ENCODE results near the gene ARFGAP2.

Gene ARFGAP2

DNA sequence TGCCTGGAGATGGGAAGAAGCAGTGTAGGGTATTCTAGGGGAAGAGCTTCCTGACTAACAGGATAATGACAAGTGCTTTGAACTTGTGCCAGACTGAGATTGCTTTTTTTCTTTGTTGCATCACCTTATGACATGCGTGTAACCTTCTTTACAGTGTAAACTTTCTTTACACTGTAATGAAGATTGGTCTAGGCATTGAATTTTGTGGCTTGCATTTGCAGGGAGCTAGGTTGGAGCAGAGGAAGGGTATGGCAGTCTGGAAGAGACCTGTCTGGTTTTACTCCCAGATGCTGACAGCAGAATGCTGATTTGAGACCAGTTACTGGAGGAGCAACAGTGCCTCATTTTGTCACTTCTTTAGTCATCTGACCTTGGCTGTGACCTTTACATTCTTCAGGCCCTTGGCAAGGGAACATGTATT is 43.7 kb upstream of the ARFGAP2 start:
- TF ChIP-seq, protein P1, sequence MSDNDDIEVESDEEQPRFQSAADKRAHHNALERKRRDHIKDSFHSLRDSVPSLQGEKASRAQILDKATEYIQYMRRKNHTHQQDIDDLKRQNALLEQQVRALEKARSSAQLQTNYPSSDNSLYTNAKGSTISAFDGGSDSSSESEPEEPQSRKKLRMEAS (IDR thresholded peaks at IDR 0.05): no peak
- no peak for TF ChIP-seq EGR1 (IDR thresholded peaks at IDR 0.05)

DNA sequence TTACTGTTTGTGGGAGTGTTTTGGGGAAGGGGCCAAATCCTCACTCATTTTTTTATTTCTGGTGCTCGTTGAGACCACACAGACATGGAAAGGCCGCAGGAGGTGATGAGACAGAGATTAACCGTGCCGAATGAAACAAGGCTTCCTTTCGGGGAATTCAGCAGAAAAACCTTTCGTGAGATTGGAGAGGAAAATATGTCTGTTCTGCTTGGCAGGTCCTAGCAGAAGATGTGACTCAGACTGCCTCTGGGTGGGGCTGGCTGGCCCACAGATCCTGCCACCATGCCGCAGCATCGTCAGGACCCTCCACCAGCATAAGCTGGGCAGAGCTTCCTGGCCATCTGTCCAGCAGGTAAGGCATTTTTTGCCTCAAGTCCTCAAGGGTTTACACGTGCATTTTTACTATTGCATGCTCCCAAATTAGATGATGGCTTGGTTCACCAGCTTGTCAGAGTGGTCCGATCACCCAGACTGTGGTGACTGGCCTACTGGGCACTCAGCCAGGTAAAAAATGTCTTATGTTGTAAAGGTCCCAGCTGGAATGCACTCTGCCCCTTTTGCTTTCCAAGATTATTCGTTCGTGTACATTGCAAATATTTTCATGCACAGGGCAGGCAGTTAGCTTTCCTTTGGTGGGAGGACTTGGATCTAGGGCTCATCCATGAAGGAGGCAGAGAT is 39.6 kb upstream of the ARFGAP2 start:
- peak; percentile 87 for TF ChIP-seq NFIC (IDR thresholded peaks at IDR 0.05)
- no peak for TF ChIP-seq FOXM1 (IDR thresholded peaks at IDR 0.05; ENCODE audit: borderline replicate concordance, low read depth)
- TF ChIP-seq RAD21 (IDR thresholded peaks at IDR 0.05; ENCODE audit: low read depth): no peak
- TF ChIP-seq, protein P1 (IDR thresholded peaks at IDR 0.05): peak; percentile 45; the same call in 1 of the 2 replicates
- TF ChIP-seq TAF1 (IDR thresholded peaks at IDR 0.05; ENCODE audit: low read depth): no peak
- TF ChIP-seq TEAD4 (IDR thresholded peaks at IDR 0.05): peak; percentile 78
- TF ChIP-seq, protein P2, sequence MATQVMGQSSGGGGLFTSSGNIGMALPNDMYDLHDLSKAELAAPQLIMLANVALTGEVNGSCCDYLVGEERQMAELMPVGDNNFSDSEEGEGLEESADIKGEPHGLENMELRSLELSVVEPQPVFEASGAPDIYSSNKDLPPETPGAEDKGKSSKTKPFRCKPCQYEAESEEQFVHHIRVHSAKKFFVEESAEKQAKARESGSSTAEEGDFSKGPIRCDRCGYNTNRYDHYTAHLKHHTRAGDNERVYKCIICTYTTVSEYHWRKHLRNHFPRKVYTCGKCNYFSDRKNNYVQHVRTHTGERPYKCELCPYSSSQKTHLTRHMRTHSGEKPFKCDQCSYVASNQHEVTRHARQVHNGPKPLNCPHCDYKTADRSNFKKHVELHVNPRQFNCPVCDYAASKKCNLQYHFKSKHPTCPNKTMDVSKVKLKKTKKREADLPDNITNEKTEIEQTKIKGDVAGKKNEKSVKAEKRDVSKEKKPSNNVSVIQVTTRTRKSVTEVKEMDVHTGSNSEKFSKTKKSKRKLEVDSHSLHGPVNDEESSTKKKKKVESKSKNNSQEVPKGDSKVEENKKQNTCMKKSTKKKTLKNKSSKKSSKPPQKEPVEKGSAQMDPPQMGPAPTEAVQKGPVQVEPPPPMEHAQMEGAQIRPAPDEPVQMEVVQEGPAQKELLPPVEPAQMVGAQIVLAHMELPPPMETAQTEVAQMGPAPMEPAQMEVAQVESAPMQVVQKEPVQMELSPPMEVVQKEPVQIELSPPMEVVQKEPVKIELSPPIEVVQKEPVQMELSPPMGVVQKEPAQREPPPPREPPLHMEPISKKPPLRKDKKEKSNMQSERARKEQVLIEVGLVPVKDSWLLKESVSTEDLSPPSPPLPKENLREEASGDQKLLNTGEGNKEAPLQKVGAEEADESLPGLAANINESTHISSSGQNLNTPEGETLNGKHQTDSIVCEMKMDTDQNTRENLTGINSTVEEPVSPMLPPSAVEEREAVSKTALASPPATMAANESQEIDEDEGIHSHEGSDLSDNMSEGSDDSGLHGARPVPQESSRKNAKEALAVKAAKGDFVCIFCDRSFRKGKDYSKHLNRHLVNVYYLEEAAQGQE (IDR thresholded peaks at IDR 0.05; ENCODE audit: low read depth): no peak
- TF ChIP-seq EGR1 (IDR thresholded peaks at IDR 0.05): no peak
- TF ChIP-seq EP300 (IDR thresholded peaks at IDR 0.05; ENCODE audit: borderline replicate concordance): peak; percentile 48; the same call in 1 of the 2 replicates
- no peak for TF ChIP-seq YY1 (IDR thresholded peaks at IDR 0.05; ENCODE audit: low read depth)
- TF ChIP-seq CREB1 (IDR thresholded peaks at IDR 0.05; ENCODE audit: low read depth): no peak
- TF ChIP-seq CEBPB (IDR thresholded peaks at IDR 0.05): no peak
- peak; percentile 39; the same call in 1 of the 2 replicates for TF ChIP-seq TCF12 (IDR thresholded peaks at IDR 0.05; ENCODE audit: low read depth)
- TF ChIP-seq ZBTB7A (IDR thresholded peaks at IDR 0.05; ENCODE audit: low read depth): 0 out of 2 replicates have a peak, but pooled peaks have one; percentile 40
- TF ChIP-seq, protein P3, sequence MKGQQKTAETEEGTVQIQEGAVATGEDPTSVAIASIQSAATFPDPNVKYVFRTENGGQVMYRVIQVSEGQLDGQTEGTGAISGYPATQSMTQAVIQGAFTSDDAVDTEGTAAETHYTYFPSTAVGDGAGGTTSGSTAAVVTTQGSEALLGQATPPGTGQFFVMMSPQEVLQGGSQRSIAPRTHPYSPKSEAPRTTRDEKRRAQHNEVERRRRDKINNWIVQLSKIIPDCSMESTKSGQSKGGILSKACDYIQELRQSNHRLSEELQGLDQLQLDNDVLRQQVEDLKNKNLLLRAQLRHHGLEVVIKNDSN (IDR thresholded peaks at IDR 0.05): no peak

DNA sequence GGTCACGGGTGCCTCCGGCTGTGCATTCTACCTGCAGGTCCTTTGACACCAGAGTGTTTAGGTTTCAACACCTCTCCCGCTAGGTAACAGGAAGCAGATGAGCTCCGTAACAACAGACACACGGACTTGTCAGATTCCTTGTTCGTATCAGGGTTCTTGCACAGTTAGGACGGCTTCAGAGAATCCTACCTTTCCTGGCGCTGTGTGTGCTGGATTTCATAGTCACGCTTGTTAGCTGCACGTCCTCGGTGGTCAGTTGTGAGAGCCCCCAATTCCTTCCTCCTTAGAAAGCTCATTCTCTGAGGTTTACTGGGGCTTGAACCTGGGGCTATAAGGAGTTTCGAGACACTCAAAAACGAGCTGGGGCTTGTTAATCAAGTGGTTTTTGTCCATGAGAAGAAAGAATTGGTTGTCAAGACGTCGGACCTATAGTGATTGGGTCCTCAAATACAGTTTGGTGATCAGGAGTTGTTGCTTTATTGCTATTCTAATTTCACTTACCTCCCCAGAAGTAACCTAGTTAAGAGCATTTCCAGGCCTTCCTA is 38.8 kb upstream of the ARFGAP2 start:
- TF ChIP-seq FOXM1 (IDR thresholded peaks at IDR 0.05; ENCODE audit: borderline replicate concordance, low read depth) (no peak), NFIC (IDR thresholded peaks at IDR 0.05) (no peak), EP300 (IDR thresholded peaks at IDR 0.05; ENCODE audit: borderline replicate concordance) (no peak), EGR1 (IDR thresholded peaks at IDR 0.05) (no peak), CREB1 (IDR thresholded peaks at IDR 0.05; ENCODE audit: low read depth) (no peak), CEBPB (IDR thresholded peaks at IDR 0.05) (no peak), ZBTB7A (IDR thresholded peaks at IDR 0.05; ENCODE audit: low read depth) (no peak), RAD21 (IDR thresholded peaks at IDR 0.05; ENCODE audit: low read depth) (no peak), TCF12 (IDR thresholded peaks at IDR 0.05; ENCODE audit: low read depth) (no peak), TEAD4 (IDR thresholded peaks at IDR 0.05) (no peak), YY1 (IDR thresholded peaks at IDR 0.05; ENCODE audit: low read depth) (no peak), TAF1 (IDR thresholded peaks at IDR 0.05; ENCODE audit: low read depth) (no peak)
- TF ChIP-seq, protein P1 (IDR thresholded peaks at IDR 0.05): no peak
- TF ChIP-seq, protein P2 (IDR thresholded peaks at IDR 0.05; ENCODE audit: low read depth): no peak
- TF ChIP-seq, protein P3 (IDR thresholded peaks at IDR 0.05): no peak

DNA sequence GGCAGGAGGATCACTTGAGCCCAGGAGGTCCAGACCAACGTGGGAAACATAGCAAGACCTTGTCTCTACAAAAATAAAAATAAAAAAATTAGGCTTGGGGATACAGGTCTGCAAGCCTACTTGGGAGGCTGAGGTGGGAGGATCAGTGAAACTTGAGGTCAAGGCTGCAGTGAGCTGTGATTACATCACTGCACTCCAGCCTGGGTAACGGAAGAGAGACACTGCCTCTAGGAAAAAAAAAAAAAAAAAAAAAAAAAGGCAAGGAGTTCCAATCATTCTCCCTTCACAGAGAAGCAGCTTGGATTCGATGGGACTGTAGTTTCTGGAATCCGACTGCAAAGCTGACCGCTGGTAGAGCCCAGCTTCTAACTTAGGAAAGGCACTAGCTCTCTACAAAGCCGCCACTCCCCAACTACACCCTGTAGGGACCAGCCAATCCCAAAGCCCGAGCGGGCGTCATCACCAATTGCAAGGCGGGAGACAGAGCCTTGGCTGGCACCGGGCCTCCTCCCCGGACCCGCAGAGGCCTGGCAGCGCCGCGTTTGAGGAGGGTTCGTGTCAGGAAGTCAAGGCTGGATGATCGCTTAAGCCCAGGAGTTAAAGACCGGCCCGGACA is 37.4 kb upstream of the ARFGAP2 start:
- no peak for TF ChIP-seq EGR1 (IDR thresholded peaks at IDR 0.05)
- 0 out of 2 replicates have a peak, but pooled peaks have one; percentile 13 for TF ChIP-seq ZBTB7A (IDR thresholded peaks at IDR 0.05; ENCODE audit: low read depth)
- TF ChIP-seq, protein P3 (IDR thresholded peaks at IDR 0.05): no peak
- TF ChIP-seq YY1 (IDR thresholded peaks at IDR 0.05; ENCODE audit: low read depth): no peak; the same call in 1 of the 2 replicates
- TF ChIP-seq TEAD4 (IDR thresholded peaks at IDR 0.05): no peak
- no peak for TF ChIP-seq FOXM1 (IDR thresholded peaks at IDR 0.05; ENCODE audit: borderline replicate concordance, low read depth)
- TF ChIP-seq, protein P2 (IDR thresholded peaks at IDR 0.05; ENCODE audit: low read depth): no peak
- TF ChIP-seq, protein P1 (IDR thresholded peaks at IDR 0.05): peak; percentile 74; the same call in 1 of the 2 replicates
- no peak for TF ChIP-seq RAD21 (IDR thresholded peaks at IDR 0.05; ENCODE audit: low read depth)
- no peak for TF ChIP-seq EP300 (IDR thresholded peaks at IDR 0.05; ENCODE audit: borderline replicate concordance)
- TF ChIP-seq NFIC (IDR thresholded peaks at IDR 0.05): peak; percentile 63; the same call in 1 of the 2 replicates
- no peak for TF ChIP-seq TAF1 (IDR thresholded peaks at IDR 0.05; ENCODE audit: low read depth)
- 0 out of 2 replicates have a peak, but pooled peaks have one; percentile 27 for TF ChIP-seq CREB1 (IDR thresholded peaks at IDR 0.05; ENCODE audit: low read depth)
- peak; percentile 9; the same call in 1 of the 2 replicates for TF ChIP-seq TCF12 (IDR thresholded peaks at IDR 0.05; ENCODE audit: low read depth)
- no peak for TF ChIP-seq CEBPB (IDR thresholded peaks at IDR 0.05)
